SK-N-SH (cell line): ENCODE data around the gene ISOC2. TPM values are rescaled to one million over a fixed set of nuclear protein-coding genes. Genes with fewer than 3 reads are reported as not detected.

Source experiments
- CTCF ChIA-PET: fragments of 300-600, 350-600 bp; formaldehyde crosslinking; extraction: SDS; loops from one replicate; lab custom pipeline; 2021; lab: Yijun Ruan, JAX
- POLR2A ChIA-PET: fragments of 350-600 bp; sonication (Branson Sonifier 250); formaldehyde crosslinking; extraction: SDS; loops from one replicate; lab custom pipeline; 2020; ENCODE audit warnings: antibody characterized with exemption, inconsistent platforms; lab: Yijun Ruan, JAX
- DNase-seq: peaks from one replicate; pipeline ENCODE4 v3.0.0; 2012
- H2AFZ ChIP-seq: fragments of 200-600 bp; sonication (generic); 2 replicates; pipeline ENCODE4 v1.8.1; 2016; ENCODE audit warnings: antibody characterized with exemption, mild to moderate bottlenecking, low read depth
- H3F3A ChIP-seq: fragments of 200-600 bp; sonication (generic); replicated peaks from 2 replicates; pipeline ENCODE3; 2016; ENCODE audit warnings: antibody characterized with exemption, mild to moderate bottlenecking; ENCODE audit not compliant: insufficient read depth
- H3K27ac ChIP-seq, 2 experiments: fragments of 200-500 bp in 1 of 2; fragments of 200-600 bp in 1 of 2; sonication (Bioruptor generic) in 1 of 2; sonication (generic), shearing (Covaris generic) in 1 of 2; 2 replicates each; pipeline versions ENCODE4 v1.5.1 to v1.6.1; 2014 to 2016; ENCODE audit warnings: low read depth in 2 of 2, inconsistent platforms in 1 of 2, low read length in 1 of 2, mild to moderate bottlenecking in 1 of 2, mixed read lengths in 1 of 2
- H3K27me3 ChIP-seq: fragments of 200-600 bp; sonication (generic), shearing (Covaris generic); 2 replicates; pipeline ENCODE4 v1.6.1; 2016; ENCODE audit warnings: mixed run types; ENCODE audit not compliant: insufficient read depth
- H3K36me3 ChIP-seq, 2 experiments: fragments of 200-500 bp in 1 of 2; fragments of 200-600 bp in 1 of 2; sonication (Bioruptor generic) in 1 of 2; sonication (generic) in 1 of 2; replicated peaks in 1 of 2; 2 replicates each; pipeline versions ENCODE3 to v1.5.1; 2014 to 2016; ENCODE audit warnings: low read length in 1 of 2, mild to moderate bottlenecking in 1 of 2; ENCODE audit not compliant: insufficient read depth in 2 of 2, control insufficient read depth in 1 of 2
- H3K4me1 ChIP-seq, 2 experiments: fragments of 200-500 bp in 1 of 2; fragments of 200-600 bp in 1 of 2; sonication (Bioruptor generic) in 1 of 2; sonication (generic), shearing (Covaris generic) in 1 of 2; 2 replicates each; pipeline versions ENCODE4 v1.5.1 to v1.6.1; 2014 to 2016; ENCODE audit warnings: low read depth in 1 of 2, low read length in 1 of 2, mixed run types in 1 of 2; ENCODE audit not compliant: insufficient read depth in 2 of 2, control insufficient read depth in 1 of 2
- H3K4me2 ChIP-seq: fragments of 200-600 bp; sonication (generic), shearing (Covaris generic); 2 replicates; pipeline ENCODE4 v1.6.1; 2017; ENCODE audit warnings: mixed run types
- H3K4me3 ChIP-seq, 2 experiments: fragments of 200-500 bp in 1 of 2; fragments of 200-600 bp in 1 of 2; sonication (Bioruptor generic) in 1 of 2; sonication (generic), shearing (Covaris generic) in 1 of 2; 2 replicates each; pipeline versions ENCODE4 v1.5.1 to v1.8.1; 2014 to 2016; ENCODE audit warnings: low read depth in 2 of 2, inconsistent platforms in 1 of 2, low read length in 1 of 2, mild to moderate bottlenecking in 1 of 2, mixed read lengths in 1 of 2, moderate library complexity in 1 of 2
- H3K79me2 ChIP-seq: fragments of 200-600 bp; sonication (generic); 2 replicates; pipeline ENCODE4 v1.8.1; 2017; ENCODE audit warnings: mild to moderate bottlenecking; ENCODE audit not compliant: insufficient read depth
- H3K9ac ChIP-seq: fragments of 200-600 bp; sonication (generic); 2 replicates; pipeline ENCODE4 v1.6.1; 2017; ENCODE audit warnings: mixed run types
- H3K9me2 ChIP-seq: fragments of 200-600 bp; sonication (generic); 2 replicates; pipeline ENCODE4 v1.6.1; 2017; ENCODE audit warnings: mixed run types
- H3K9me3 ChIP-seq: fragments of 200-600 bp; sonication (generic); 2 replicates; pipeline ENCODE4 v1.6.1; 2017; ENCODE audit warnings: mixed run types, mild to moderate bottlenecking, moderate library complexity
- H4K20me1 ChIP-seq: fragments of 200-600 bp; sonication (generic); 2 replicates; pipeline ENCODE4 v1.6.1; 2017; ENCODE audit warnings: mild to moderate bottlenecking, mixed run types; ENCODE audit not compliant: insufficient read depth
- CHD2 ChIP-seq: fragments of 150-350 bp; IDR thresholded peaks from 2 replicates; pipeline ENCODE4 v1.6.1; 2018; ENCODE audit warnings: low read length; ENCODE audit not compliant: partially characterized antibody
- EZH2phosphoT487 ChIP-seq: fragments of 200-600 bp; sonication (generic); IDR thresholded peaks from 2 replicates; pipeline ENCODE4 v1.6.1; 2017; ENCODE audit warnings: low read depth, mixed run types, mild to moderate bottlenecking, antibody characterized with exemption, moderate library complexity, borderline replicate concordance
- FOXJ3 ChIP-seq: sonication (generic); formaldehyde crosslinking; IDR thresholded peaks from 2 replicates; pipeline ENCODE4 v1.5.1; 2020; ENCODE audit warnings: mild to moderate bottlenecking, missing genetic modification reagents
- FOXM1 ChIP-seq: IDR thresholded peaks from 2 replicates; pipeline ENCODE4 v1.4.0; 2012; ENCODE audit warnings: low read depth, mild to moderate bottlenecking
- IRF3 ChIP-seq: fragments of 150-350 bp; IDR thresholded peaks from 2 replicates; pipeline ENCODE4 v1.6.1; 2016; ENCODE audit warnings: mild to moderate bottlenecking, low read depth, low read length
- MAX ChIP-seq: IDR thresholded peaks from 2 replicates; pipeline ENCODE4 v1.4.0; 2012; ENCODE audit warnings: low read depth
- MEF2A ChIP-seq: IDR thresholded peaks from 2 replicates; pipeline ENCODE4 v1.4.0; 2012; ENCODE audit warnings: low read depth, borderline replicate concordance
- NFIC ChIP-seq: IDR thresholded peaks from 2 replicates; pipeline ENCODE4 v1.4.0; 2012; ENCODE audit warnings: borderline replicate concordance
- PBX3 ChIP-seq: IDR thresholded peaks from 2 replicates; pipeline ENCODE4; 2012
- RFX5 ChIP-seq: IDR thresholded peaks from 2 replicates; pipeline ENCODE4 v1.6.1; 2012; ENCODE audit warnings: mild to moderate bottlenecking, improper control_type of control experiment, low read length
- RXRA ChIP-seq: IDR thresholded peaks from 2 replicates; pipeline ENCODE4 v1.4.0; 2012; ENCODE audit warnings: low read depth, mild to moderate bottlenecking, borderline replicate concordance
- SIN3A ChIP-seq: IDR thresholded peaks from 2 replicates; pipeline ENCODE4 v1.6.1; 2012; ENCODE audit warnings: low read depth, mild to moderate bottlenecking, low read length, moderate library complexity, borderline replicate concordance
- TEAD4 ChIP-seq: IDR thresholded peaks from 2 replicates; pipeline ENCODE4 v1.4.0; 2012; ENCODE audit warnings: mild to moderate bottlenecking, borderline replicate concordance; ENCODE audit not compliant: insufficient read depth
- USF1 ChIP-seq: IDR thresholded peaks from 2 replicates; pipeline ENCODE4 v1.4.0; 2012; ENCODE audit warnings: low read depth, borderline replicate concordance
- WGBS: methylation state at CpG from one replicate; pipeline ENCODE4 v1.1.6; 2017; ENCODE audit warnings: low lambda C conversion rate; 5-methylcytosine and 5-hydroxymethylcytosine counted together
- polyA plus RNA-seq, 3 experiments: library from polyadenylated mRNA; depleted of rRNA; stranded (reverse); fragments of >200 nt; gene quantifications; 2 replicates each; pipeline ENCODE4 v1.2.3, GENCODE V29; 2012

ISOC2 gene
- polyA plus RNA-seq, 1 of the 3 experiments (the other 2 are of a cell fraction), result 65.4 TPM

- H3K79me2 ChIP-seq, result no peaks in the 10 kb centered on the region
- no peaks in the 10 kb centered on the region for H4K20me1 ChIP-seq
- WGBS, result 25% methylated on average over 2 of the region's 2 CpGs
- no peak for DNase-seq
- no peaks in the 10 kb centered on the region; the same call in 1 of the 2 replicates for H3K27me3 ChIP-seq
- ChIA-PET POLR2A (no interaction called here), CTCF (interaction anchor here (4.1 kb wide), 1 partner anchor 7 kb away, joined by 30 read pairs; no protein-coding TSS in a partner anchor)
- no peak for TF ChIP-seq TEAD4
- no peak for TF ChIP-seq FOXM1
- TF ChIP-seq SIN3A, result no peak
- TF ChIP-seq USF1, result no peak
- TF ChIP-seq FOXJ3 (CRISPR knock-in tag), result no peak
- TF ChIP-seq, all 33 proteins: peak for 0
- Histone ChIP-seq H3K36me3 (no peaks in the 10 kb centered on the region), H3K9me2 (no peaks in the 10 kb centered on the region), H3K27ac (no peak overlapping the region), H3K4me3 (no peak overlapping the region), H3K4me1 (no peaks in the 10 kb centered on the region), H3K9me3 (no peaks in the 10 kb centered on the region), H3F3A (no peaks in the 10 kb centered on the region), H3K4me2 (no peak overlapping the region), H3K9ac (no peak overlapping the region), H2AFZ (no peak overlapping the region)
These were observed 35.4 kb downstream of the ISOC2 start for GRCh38 chr19:55426042-55426441.

- Histone ChIP-seq H3K27ac (no peak overlapping the region), H3K9me3 (no peaks in the 10 kb centered on the region), H4K20me1 (no peaks in the 10 kb centered on the region), H3K79me2 (no peaks in the 10 kb centered on the region), H3K4me1 (no peaks in the 10 kb centered on the region), H3K9ac (no peak overlapping the region), H3F3A (no peaks in the 10 kb centered on the region), H3K4me3 (no peak overlapping the region), H3K9me2 (no peaks in the 10 kb centered on the region), H3K36me3 (no peaks in the 10 kb centered on the region), H3K27me3 (no peaks in the 10 kb centered on the region; the same call in 1 of the 2 replicates), H2AFZ (no peak overlapping the region), H3K4me2 (no peak overlapping the region)
- no peak for DNase-seq
- 62% methylated on average over 3 of the region's 3 CpGs for WGBS
- ChIA-PET POLR2A (no interaction called here), CTCF (interaction anchor here (0.8 to 1.2 kb wide), 2 partner anchors 43 to 283 kb away, joined by 3 to 4 read pairs; no protein-coding TSS in a partner anchor)
- TF ChIP-seq MAX (no peak), IRF3 (no peak), CHD2 (no peak), MEF2A (no peak), EZH2phosphoT487 (no peak), RXRA (no peak), RFX5 (no peak), NFIC (no peak), USF1 (no peak), PBX3 (no peak), FOXJ3 (CRISPR knock-in tag) (no peak)
These were observed 36.9 kb downstream of the ISOC2 start for GRCh38 chr19:55424518-55424917.
